Trophoblast cell (in vitro differentiated cells and primary cell): ENCODE data around the gene IKZF4.
A peak's percentile ranks its signal among the peaks of the same experiment; 100 is the strongest.
"Not testable (repeated sequence)": the region's sequence is repeated elsewhere in the genome, so short reads cannot be mapped to it uniquely, and the experiment has no call there.

Experiments used
- DNase-seq, 2 donors: peaks; one replicate each; pipeline ENCODE4 v3.0.0-alpha.2; 2016
- H2AFZ ChIP-seq: 2 replicates; pipeline ENCODE4 v1.6.1; 2013; ENCODE audit warnings: low read length, moderate library complexity, mild to moderate bottlenecking; ENCODE audit not compliant: insufficient read depth, poor library complexity
- H2AK5ac ChIP-seq: 2 replicates; pipeline ENCODE4 v1.6.1; 2013; ENCODE audit warnings: mild to moderate bottlenecking, low read length
- H2BK120ac ChIP-seq: 2 replicates; pipeline ENCODE4 v1.6.1; 2013; ENCODE audit warnings: low read length, mild to moderate bottlenecking, moderate library complexity; ENCODE audit not compliant: insufficient read depth, poor library complexity
- H2BK12ac ChIP-seq: 2 replicates; pipeline ENCODE4 v1.6.1; 2013; ENCODE audit warnings: mild to moderate bottlenecking, low read length, moderate library complexity
- H2BK5ac ChIP-seq: 2 replicates; pipeline ENCODE4 v1.6.1; 2013; ENCODE audit warnings: low read length, low read depth, moderate library complexity, mild to moderate bottlenecking; ENCODE audit not compliant: poor library complexity
- H3K14ac ChIP-seq: 2 replicates; pipeline ENCODE4 v1.6.1; 2013; ENCODE audit warnings: mild to moderate bottlenecking, low read length
- H3K18ac ChIP-seq: 2 replicates; pipeline ENCODE4 v1.6.1; 2013; ENCODE audit warnings: mild to moderate bottlenecking, low read length
- H3K23ac ChIP-seq: 2 replicates; pipeline ENCODE4 v1.6.1; 2013; ENCODE audit warnings: low read length
- H3K27ac ChIP-seq: 2 replicates; pipeline ENCODE4 v1.5.1; 2013; ENCODE audit warnings: low read depth, mild to moderate bottlenecking, inconsistent platforms, low read length, moderate library complexity
- H3K27me3 ChIP-seq: 2 replicates; pipeline ENCODE4 v1.6.1; 2013; ENCODE audit warnings: inconsistent platforms, mild to moderate bottlenecking, low read length, moderate library complexity; ENCODE audit not compliant: insufficient read depth
- H3K36me3 ChIP-seq, 2 experiments: 1 replicate in 1 of 2; 2 replicates in 1 of 2; pipeline ENCODE4 v1.6.1; 2013; ENCODE audit warnings: low read length in 2 of 2, mild to moderate bottlenecking in 2 of 2, moderate library complexity in 1 of 2; ENCODE audit not compliant: insufficient read depth in 2 of 2, control insufficient read depth in 1 of 2
- H3K4ac ChIP-seq: 2 replicates; pipeline ENCODE4 v1.6.1; 2013; ENCODE audit warnings: low read depth, mild to moderate bottlenecking, low read length, moderate library complexity
- H3K4me1 ChIP-seq, 2 experiments: 1 replicate in 1 of 2; 2 replicates in 1 of 2; pipeline ENCODE4 v1.6.1; 2013; ENCODE audit warnings: low read length in 2 of 2, mild to moderate bottlenecking in 2 of 2, moderate library complexity in 1 of 2; ENCODE audit not compliant: insufficient read depth in 2 of 2, control insufficient read depth in 1 of 2
- H3K4me2 ChIP-seq: 2 replicates; pipeline ENCODE4 v1.6.1; 2013; ENCODE audit warnings: inconsistent platforms, mild to moderate bottlenecking, low read length, moderate library complexity
- H3K4me3 ChIP-seq: 2 replicates; pipeline ENCODE4 v1.5.1; 2013; ENCODE audit warnings: mild to moderate bottlenecking, low read depth, low read length, inconsistent platforms
- H3K79me1 ChIP-seq: one replicate; pipeline ENCODE4 v1.6.1; 2013; ENCODE audit warnings: low read length
- H3K79me2 ChIP-seq: 2 replicates; pipeline ENCODE4 v1.6.1; 2013; ENCODE audit warnings: low read length, mild to moderate bottlenecking; ENCODE audit not compliant: control insufficient read depth, insufficient read depth, poor library complexity
- H3K9ac ChIP-seq: 2 replicates; pipeline ENCODE4 v1.6.1; 2013; ENCODE audit warnings: mild to moderate bottlenecking, low read length
- H3K9me3 ChIP-seq: 2 replicates; pipeline ENCODE4 v1.6.1; 2013; ENCODE audit warnings: low read depth, mild to moderate bottlenecking, control low read depth, inconsistent platforms, low read length; ENCODE audit not compliant: insufficient read depth
- H4K12ac ChIP-seq: 2 replicates; pipeline ENCODE4 v1.6.1; 2013; ENCODE audit warnings: low read depth, mild to moderate bottlenecking, low read length, moderate library complexity
- H4K8ac ChIP-seq: 2 replicates; pipeline ENCODE4 v1.6.1; 2013; ENCODE audit warnings: low read depth, mild to moderate bottlenecking, low read length, moderate library complexity
- H4K91ac ChIP-seq: one replicate; pipeline ENCODE4 v1.6.1; 2013; ENCODE audit warnings: low read depth, mild to moderate bottlenecking, low read length, moderate library complexity
- WGBS: extraction: QIAGEN DNeasy Blood & Tissue Kit; methylation state at CpG from one replicate; pipeline ENCODE4 v1.1.7; 2013; ENCODE audit warnings: missing lambda C conversion rate; ENCODE audit not compliant: insufficient read length, insufficient coverage; ENCODE audit errors: extremely low coverage; 5-methylcytosine and 5-hydroxymethylcytosine counted together

IKZF4 gene

DNA sequence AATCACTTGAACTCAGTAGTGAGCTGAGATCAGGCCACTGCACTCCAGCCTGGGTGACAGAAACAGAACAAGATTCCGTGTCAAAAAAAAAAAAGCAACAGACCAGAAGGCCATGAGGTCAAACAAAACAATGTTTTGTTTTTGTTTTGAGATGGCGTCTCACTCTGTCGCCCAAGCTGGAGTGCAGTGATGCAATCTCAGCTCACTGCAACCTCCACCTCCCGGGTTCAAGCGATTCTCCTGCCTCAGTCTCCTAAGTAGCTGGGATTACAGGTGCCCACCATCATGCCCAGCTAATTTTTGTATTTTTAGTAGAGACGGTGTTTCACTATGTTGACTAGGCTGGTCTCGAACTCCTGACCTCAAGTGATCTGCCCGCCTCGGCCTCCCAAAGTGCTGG is 57.1 kb downstream of the IKZF4 start:
- not testable (repeated sequence) for DNase-seq, H2BK120ac ChIP-seq, H3K9me3 ChIP-seq, H3K9ac ChIP-seq, H2BK5ac ChIP-seq, H3K18ac ChIP-seq, H3K36me3 ChIP-seq, H3K27ac ChIP-seq, H3K4ac ChIP-seq, H3K27me3 ChIP-seq, H2AFZ ChIP-seq, H4K91ac ChIP-seq, H3K4me2 ChIP-seq, H3K4me3 ChIP-seq, H3K23ac ChIP-seq, H2BK12ac ChIP-seq, H4K8ac ChIP-seq, H4K12ac ChIP-seq, H2AK5ac ChIP-seq, H3K14ac ChIP-seq
- peaks cover 14% of the 10 kb centered on the region for H3K79me1 ChIP-seq
- WGBS = no CpG with 5 or more reads among the region's 9 CpGs
- H3K79me2 ChIP-seq = peaks cover 22% of the 10 kb centered on the region
- peaks cover 12 to 13% of the 10 kb centered on the region in 2 experiments for H3K4me1 ChIP-seq

- no CpG with 5 or more reads among the region's 1 CpG for WGBS
- Histone ChIP-seq H3K79me2 (peaks cover 22% of the 10 kb centered on the region), H3K4ac (no peak overlapping the region), H2AFZ (no peak overlapping the region), H3K9ac (no peak overlapping the region), H3K4me1 (peaks cover 12 to 13% of the 10 kb centered on the region in 2 experiments), H2BK12ac (no peak overlapping the region), H3K36me3 (no peaks in the 10 kb centered on the region), H2AK5ac (no peak overlapping the region), H4K91ac (no peak overlapping the region), H3K23ac (no peak overlapping the region), H4K8ac (no peak overlapping the region), H3K4me2 (peak overlapping the region; percentile 98), H3K9me3 (no peaks in the 10 kb centered on the region), H3K27me3 (no peaks in the 10 kb centered on the region), H2BK120ac (no peak overlapping the region), H4K12ac (no peak overlapping the region), H2BK5ac (no peak overlapping the region), H3K14ac (no peak overlapping the region), H3K18ac (no peak overlapping the region), H3K4me3 (no peak overlapping the region), H3K79me1 (peaks cover 14% of the 10 kb centered on the region), H3K27ac (peak overlapping the region; percentile 97)
- DNase-seq = peak in 1 of 2 donors; percentile 17
These were observed 57.6 kb downstream of the IKZF4 start for GRCh38 chr12:56078427-56078826.

DNA sequence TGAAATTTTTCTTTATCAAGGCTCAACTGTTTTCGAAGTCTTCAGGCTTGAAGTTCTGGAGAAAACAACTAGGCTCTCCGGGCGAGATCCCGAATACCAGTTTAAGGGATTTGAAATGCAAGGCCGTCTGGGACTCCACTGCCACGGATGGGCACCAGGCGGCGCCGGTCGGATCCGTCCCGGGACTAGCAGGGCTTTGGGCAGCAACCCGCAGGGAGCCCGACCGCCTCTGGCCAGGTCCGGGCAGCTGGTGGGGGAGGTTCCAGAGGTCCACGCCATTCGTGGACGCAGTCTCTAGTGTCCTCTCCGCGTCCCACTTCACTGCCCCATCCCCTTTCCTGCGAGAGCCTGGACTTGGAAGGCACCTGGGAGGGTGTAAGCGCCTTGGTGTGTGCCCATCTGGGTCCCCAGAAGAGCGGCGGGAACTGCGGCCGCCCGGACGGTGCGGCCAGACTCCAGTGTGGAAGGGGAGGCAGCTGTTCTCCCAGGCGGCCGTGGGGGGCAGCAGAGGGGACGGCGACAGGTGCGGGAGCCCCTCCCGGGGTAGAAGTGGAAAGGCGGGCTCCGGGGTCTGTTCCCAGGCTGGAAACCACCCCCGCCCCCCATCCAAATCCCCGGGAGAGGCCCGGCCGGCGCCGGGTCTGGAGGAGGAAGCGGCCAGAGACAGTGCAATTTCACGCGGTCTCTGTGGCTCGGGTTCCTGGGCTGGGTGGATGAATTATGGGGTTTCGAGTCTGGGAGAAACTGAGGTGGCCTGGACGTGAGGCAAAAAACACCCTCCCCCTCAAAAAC is 58.3 kb downstream of the IKZF4 start:
- Histone ChIP-seq H3K27me3 (no peaks in the 10 kb centered on the region), H3K9ac (peak overlapping the region; percentile 89), H3K18ac (peak overlapping the region; percentile 89), H2AFZ (peak overlapping the region; percentile 34), H3K9me3 (no peaks in the 10 kb centered on the region), H4K12ac (peak overlapping the region; percentile 71), H3K4me3 (peak overlapping the region; percentile 76), H4K91ac (peak overlapping the region; percentile 89), H3K14ac (peak overlapping the region; percentile 83), H2BK120ac (peak overlapping the region; percentile 88), H3K79me1 (peaks cover 14% of the 10 kb centered on the region), H3K79me2 (peaks cover 22% of the 10 kb centered on the region), H2AK5ac (peak overlapping the region; percentile 84), H3K36me3 (peaks cover 0 to 6% of the 10 kb centered on the region in 2 experiments), H2BK5ac (peak overlapping the region; percentile 92), H2BK12ac (peak overlapping the region; percentile 48), H3K23ac (no peak overlapping the region), H3K4me1 (peaks cover 12 to 13% of the 10 kb centered on the region in 2 experiments), H3K27ac (peak overlapping the region; percentile 97), H4K8ac (peak overlapping the region; percentile 92), H3K4ac (peak overlapping the region; percentile 4), H3K4me2 (peak overlapping the region; percentile 98)
- DNase-seq = peak; percentile 96
- WGBS = no CpG with 5 or more reads among the region's 50 CpGs

- peak within 1 kb of the TSS; percentile 92 for H4K8ac ChIP-seq
- peak; percentile 86 to 96 for DNase-seq
- peak within 1 kb of the TSS; percentile 89 for H3K9ac ChIP-seq
- H3K18ac ChIP-seq = peak within 1 kb of the TSS; percentile 91
- H4K91ac ChIP-seq = peak within 1 kb of the TSS; percentile 89
- H3K4ac ChIP-seq = peak within 1 kb of the TSS; percentile 87
- peaks cover 22% of the 10 kb centered on the region for H3K79me2 ChIP-seq
- peak within 1 kb of the TSS; percentile 84 for H2AK5ac ChIP-seq
- peak within 1 kb of the TSS; percentile 88 for H2BK120ac ChIP-seq
- H2AFZ ChIP-seq = peak within 1 kb of the TSS; percentile 86
- peak within 1 kb of the TSS; percentile 80 for H3K4me3 ChIP-seq
- peak within 1 kb of the TSS; percentile 77 for H2BK12ac ChIP-seq
- H3K79me1 ChIP-seq = peaks cover 14% of the 10 kb centered on the region
- peaks cover 2 to 8% of the 10 kb centered on the region in 2 experiments for H3K36me3 ChIP-seq
- H3K9me3 ChIP-seq = no peaks in the 10 kb centered on the region
- WGBS = no CpG with 5 or more reads among the region's 59 CpGs
- peak within 1 kb of the TSS; percentile 97 for H3K27ac ChIP-seq
- H2BK5ac ChIP-seq = peak within 1 kb of the TSS; percentile 97
- peak within 1 kb of the TSS; percentile 98 for H3K4me2 ChIP-seq
- peak within 1 kb of the TSS; percentile 86 for H3K14ac ChIP-seq
- H4K12ac ChIP-seq = peak within 1 kb of the TSS; percentile 75
- H3K27me3 ChIP-seq = no peaks in the 10 kb centered on the region
- H3K4me1 ChIP-seq = peaks cover 12 to 13% of the 10 kb centered on the region in 2 experiments
- no peak within 1 kb of the TSS for H3K23ac ChIP-seq
These were observed 59.1 kb downstream of the IKZF4 start, which contains the start of gene ERBB3 for GRCh38 chr12:56079723-56080555. TSS of gene ERBB3 (plus strand) at chr12:56080165. CDS start at chr12:56080301, 136 bp downstream.
